Thyroid gland (tissue), 4 donors: ENCODE data around the gene SWT1. TPM values are rescaled to one million over a fixed set of nuclear protein-coding genes. Genes with fewer than 3 reads are reported as not detected.

Source experiments
- DNase-seq, 2 donors: peaks; one replicate each; pipeline ENCODE4 v3.0.0-alpha.2; 2019
- H3K27ac ChIP-seq, 3 donors: fragments of 200-600 bp; sonication (generic); 1 replicate in 2 of 3; 2 replicates in 1 of 3; pipeline ENCODE4 v1.5.1; 2016 to 2019; ENCODE audit warnings: mild to moderate bottlenecking in 1 of 3, moderate library complexity in 1 of 3
- H3K27me3 ChIP-seq: fragments of 200-600 bp; sonication (generic); one replicate; pipeline ENCODE4 v1.5.1; 2019
- H3K36me3 ChIP-seq, 2 donors: fragments of 200-600 bp; sonication (generic); one replicate each; pipeline ENCODE4 v1.5.1; 2016 to 2019
- H3K4me1 ChIP-seq, 2 donors: fragments of 200-600 bp; sonication (generic); one replicate each; pipeline ENCODE4 v1.5.1; 2017 to 2019
- H3K4me3 ChIP-seq, 3 donors: fragments of 200-600 bp; sonication (generic); replicated peaks in 1 of 3; 1 replicate in 2 of 3; 2 replicates in 1 of 3; pipeline ENCODE4 v1.5.1; 2016; ENCODE audit warnings: mild to moderate bottlenecking in 1 of 3
- H3K9me3 ChIP-seq: fragments of 200-600 bp; sonication (generic); one replicate; pipeline ENCODE4 v1.5.1; 2017
- CTCF ChIP-seq, 6 experiments: fragments of 200-600 bp in 3 of 6; fragments of 450-650 bp in 3 of 6; sonication (generic) in 3 of 6; IDR thresholded peaks; one replicate each; pipeline ENCODE4 v1.5.1; 2016 to 2019; ENCODE audit warnings: antibody characterized with exemption in 6 of 6, mild to moderate bottlenecking in 2 of 6, inconsistent platforms in 1 of 6, moderate library complexity in 1 of 6
- POLR2A ChIP-seq, 2 donors: fragments of 450-650 bp; IDR thresholded peaks; one replicate each; pipeline ENCODE4 v1.6.1; 2017; ENCODE audit warnings: antibody characterized with exemption in 2 of 2, mild to moderate bottlenecking in 2 of 2, moderate library complexity in 1 of 2
- WGBS, 2 donors: methylation state at CpG; one replicate each; pipeline ENCODE4 v1.1.5; 2017; 5-methylcytosine and 5-hydroxymethylcytosine counted together
- intact Hi-C: fragments of 100-400 bp; cut with DNase I; formaldehyde crosslinking; loops from one replicate; pipeline ENCODE4 v1.15.1; 2023
- total RNA-seq, 4 donors: library from RNA; depleted of rRNA; stranded (reverse); fragments of >200 nt; gene quantifications; one replicate each; pipeline ENCODE4 v1.2.3, GENCODE V29; 2016

SWT1 gene, protein sequence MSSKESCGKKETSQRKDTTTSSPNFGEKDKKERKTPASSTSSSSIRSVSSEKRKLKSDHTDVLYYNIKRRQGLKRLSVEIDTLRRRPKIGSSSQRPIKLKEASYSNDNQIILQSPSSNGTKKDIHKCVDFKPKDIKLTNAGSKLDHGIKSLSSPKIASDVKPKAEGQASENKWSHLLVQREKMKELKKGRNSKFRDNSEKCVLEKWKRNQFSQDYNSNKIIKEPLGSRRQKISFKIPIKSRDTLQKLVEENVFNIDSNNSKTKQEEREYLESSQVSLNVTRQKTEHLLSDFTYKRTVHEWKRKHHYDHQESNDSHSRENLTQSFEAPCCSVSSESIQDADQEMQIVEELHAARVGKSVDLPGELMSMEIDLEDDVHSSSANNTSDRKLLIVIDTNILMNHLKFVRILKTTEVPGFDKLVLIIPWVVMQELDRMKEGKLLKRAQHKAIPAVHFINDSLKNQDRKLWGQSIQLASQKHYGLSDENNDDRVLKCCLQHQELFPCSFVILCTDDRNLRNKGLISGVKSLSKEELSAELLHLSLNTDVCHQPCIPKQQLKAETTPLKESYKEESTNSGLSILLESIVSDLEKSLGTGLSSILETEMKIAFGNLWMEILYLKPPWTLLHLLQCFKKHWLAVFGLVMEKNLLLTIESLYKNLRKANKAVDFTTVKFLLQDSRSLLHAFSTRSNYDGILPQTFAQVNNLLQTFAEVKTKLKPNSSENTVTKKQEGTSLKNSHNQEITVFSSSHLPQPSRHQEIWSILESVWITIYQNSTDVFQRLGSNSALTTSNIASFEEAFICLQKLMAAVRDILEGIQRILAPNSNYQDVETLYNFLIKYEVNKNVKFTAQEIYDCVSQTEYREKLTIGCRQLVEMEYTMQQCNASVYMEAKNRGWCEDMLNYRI
- total RNA-seq, result 10 to 100 TPM in 2 of 4 donors, 1 to 10 TPM in 2; 9.4 to 13.4 (median 11.4) TPM

DNA sequence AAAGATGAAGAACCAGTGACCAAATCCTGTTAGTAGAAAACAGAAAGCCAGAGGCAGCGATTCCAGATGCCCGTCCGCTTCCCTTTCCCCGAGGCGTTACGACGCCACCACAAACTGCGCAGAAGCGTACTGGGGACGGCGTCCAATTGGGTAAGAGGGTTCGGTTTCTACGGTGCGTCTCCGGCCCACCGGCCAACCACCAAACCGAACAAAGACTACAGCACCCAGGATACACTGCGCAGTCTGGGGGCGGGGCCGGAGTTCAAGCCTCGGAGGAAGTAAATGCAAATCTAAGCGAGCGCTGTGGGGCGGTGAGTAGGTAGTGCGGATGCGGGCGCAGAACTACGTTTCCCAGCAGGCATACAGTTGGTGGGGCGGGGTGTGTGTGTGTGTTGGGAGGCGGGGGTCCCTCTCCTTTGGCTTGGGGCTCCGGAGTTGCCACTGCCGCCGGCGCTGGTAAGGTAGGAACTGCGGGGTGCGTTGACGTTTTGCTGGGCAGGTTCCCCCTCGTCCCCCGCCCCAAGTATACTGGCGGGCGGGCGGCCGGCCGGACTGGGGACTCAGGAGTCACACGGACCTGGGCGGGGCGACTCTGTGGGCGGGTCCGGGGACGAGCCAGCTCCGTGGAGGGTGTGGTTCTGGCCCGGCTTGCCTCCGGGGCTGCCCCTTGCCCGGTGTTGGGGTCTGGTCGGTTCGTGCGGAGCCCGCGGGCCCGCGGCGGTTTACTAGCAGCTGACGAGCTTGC, at the start of gene SWT1, which contains the start of gene TRMT1L:
TSS of gene SWT1 (plus strand) at position 314 of the 745 bp plus-strand sequence. CDS start 3,675 bp downstream, outside the sequence.
TSS of gene TRMT1L (minus strand) at position 100 of the 745 bp plus-strand sequence. CDS start 241 bp downstream, outside the sequence.
- no peaks in the 10 kb centered on the region for H3K9me3 ChIP-seq
- WGBS, 2 donors, result 0% methylated on average over 24 to 42 of the region's 63 CpGs
- no peaks in the 10 kb centered on the region for H3K36me3 ChIP-seq
- intact Hi-C loops, result no loop called here
- H3K27me3 ChIP-seq, result no peaks in the 10 kb centered on the region
- H3K4me3 ChIP-seq, result peak within 1 kb of the TSS; percentile 44 to 84 (median 79)
- H3K27ac ChIP-seq, result peak within 1 kb of the TSS; percentile 96 to 98 (median 98)
- peaks cover 12 to 22% of the 10 kb centered on the region in 2 donors for H3K4me1 ChIP-seq
- peak; percentile 87 to 99 for TF ChIP-seq POLR2A (IDR thresholded peaks at IDR 0.05)
- TF ChIP-seq CTCF (IDR thresholded peaks at IDR 0.05), result no peak
- DNase-seq, result peak; percentile 100

GRCh38 chr1:185108321-185108720, 48.6 kb upstream of the SWT1 start:
- intact Hi-C loops, result no loop called here

GRCh38 chr1:185110145-185110544, 46.8 kb upstream of the SWT1 start:
- Histone ChIP-seq H3K36me3 (no peaks in the 10 kb centered on the region), H3K27me3 (no peaks in the 10 kb centered on the region), H3K27ac (no peak overlapping the region), H3K9me3 (no peaks in the 10 kb centered on the region), H3K4me1 (no peaks in the 10 kb centered on the region), H3K4me3 (no peak overlapping the region)
- DNase-seq, result no peak
- TF ChIP-seq CTCF (IDR thresholded peaks at IDR 0.05), result no peak
- TF ChIP-seq POLR2A (IDR thresholded peaks at IDR 0.05), result no peak
- intact Hi-C loops, result no loop called here

More at GRCh38 chr1:185108321-185108720, 48.6 kb upstream of the SWT1 start:
- Histone ChIP-seq H3K27me3 (no peaks in the 10 kb centered on the region), H3K9me3 (no peaks in the 10 kb centered on the region), H3K36me3 (no peaks in the 10 kb centered on the region), H3K4me3 (no peak overlapping the region), H3K4me1 (no peaks in the 10 kb centered on the region), H3K27ac (no peak overlapping the region)
- TF ChIP-seq POLR2A (IDR thresholded peaks at IDR 0.05), result no peak
- no peak for TF ChIP-seq CTCF (IDR thresholded peaks at IDR 0.05)
- no peak for DNase-seq

DNA sequence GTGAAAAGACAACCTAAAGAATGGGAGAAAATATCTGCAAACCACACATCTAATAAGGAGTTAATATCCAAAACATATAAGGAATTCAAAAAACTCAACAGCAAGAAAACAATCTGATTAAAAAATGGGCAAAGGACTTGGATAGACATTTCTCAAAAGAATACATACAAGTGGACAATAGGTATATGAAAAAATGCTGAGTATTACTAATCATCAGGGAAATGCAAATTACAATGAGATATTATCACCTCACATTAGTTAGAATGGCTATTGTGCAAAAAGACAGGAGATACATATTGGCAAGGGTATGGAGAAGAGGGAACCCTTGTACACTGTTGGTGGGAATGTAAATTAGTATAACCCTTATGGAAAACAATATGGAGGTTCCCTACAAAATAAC, 45.1 kb upstream of the SWT1 start:
- Histone ChIP-seq H3K4me3 (no peak overlapping the region), H3K9me3 (no peaks in the 10 kb centered on the region), H3K27ac (no peak overlapping the region), H3K27me3 (no peaks in the 10 kb centered on the region), H3K4me1 (no peaks in the 10 kb centered on the region), H3K36me3 (no peaks in the 10 kb centered on the region)
- TF ChIP-seq CTCF (IDR thresholded peaks at IDR 0.05) (no peak), POLR2A (IDR thresholded peaks at IDR 0.05) (no peak)
- intact Hi-C loops, result no loop called here
- DNase-seq, result no peak
